ENCODE results near the gene CDH8. TPM values are rescaled to one million over a fixed set of nuclear protein-coding genes. Genes with fewer than 3 reads are reported as not detected.

CDH8 gene
- polyA plus RNA-seq, 1 of the 3 experiments (the other 2 are of a cell fraction), result 0.05 TPM

- Histone ChIP-seq H3K27me3 (ENCODE audit: insufficient read depth) (no peaks in the 10 kb centered on the region), H3K4me3 (ENCODE audit: low read depth in 2 of 2, low read length in 1 of 2) (no peak overlapping the region), H3K4me1 (ENCODE audit: control insufficient read depth in 1 of 2, insufficient read depth in 2 of 2, low read depth in 1 of 2, low read length in 1 of 2) (peaks cover 0 to 7% of the 10 kb centered on the region in 2 experiments; a peak in 3 of 4 replicates), H4K20me1 (ENCODE audit: insufficient read depth) (no peaks in the 10 kb centered on the region), H3K9ac (no peak overlapping the region), H2AFZ (ENCODE audit: low read depth) (no peak overlapping the region), H3K27ac (ENCODE audit: low read depth in 2 of 2, low read length in 1 of 2) (no peak overlapping the region), H3F3A (replicated peaks; ENCODE audit: insufficient read depth) (no peaks in the 10 kb centered on the region), H3K9me3 (no peaks in the 10 kb centered on the region), H3K36me3 (replicated peaks in 1 of 2; ENCODE audit: control insufficient read depth in 1 of 2, insufficient read depth in 2 of 2, low read length in 1 of 2) (no peaks in the 10 kb centered on the region), H3K79me2 (ENCODE audit: insufficient read depth) (no peaks in the 10 kb centered on the region), H3K9me2 (no peaks in the 10 kb centered on the region), H3K4me2 (no peak overlapping the region)
- CTCF ChIA-PET, result interaction anchor here (1.0 kb wide), 1 partner anchor 126 kb away, joined by 3 read pairs; no protein-coding TSS in a partner anchor
- TF ChIP-seq FOXJ3 (CRISPR knock-in tag; IDR thresholded peaks at IDR 0.05) (no peak), GATA2 (CRISPR knock-in tag; IDR thresholded peaks at IDR 0.05) (no peak), SMC3 (IDR thresholded peaks at IDR 0.05; ENCODE audit: low read depth, low read length) (no peak), CTCF (IDR thresholded peaks at IDR 0.05) (no peak), USF1 (IDR thresholded peaks at IDR 0.05; ENCODE audit: borderline replicate concordance, low read depth) (no peak), IRF3 (IDR thresholded peaks at IDR 0.05; ENCODE audit: low read depth, low read length) (no peak), TAF1 (IDR thresholded peaks at IDR 0.05; ENCODE audit: borderline replicate concordance, low read depth, low read length) (no peak), GABPA (IDR thresholded peaks at IDR 0.05; ENCODE audit: low read depth) (no peak), ZBTB33 (IDR thresholded peaks at IDR 0.05; ENCODE audit: borderline replicate concordance, low read depth) (no peak), YY1 (IDR thresholded peaks at IDR 0.05; ENCODE audit: low read depth) (no peak), RAD21 (IDR thresholded peaks at IDR 0.05; ENCODE audit: low read length) (no peak), MXI1 (IDR thresholded peaks at IDR 0.05; ENCODE audit: low read depth, low read length) (no peak), MAX (IDR thresholded peaks at IDR 0.05; ENCODE audit: low read depth) (no peak), NRF1 (IDR thresholded peaks at IDR 0.05; ENCODE audit: low read depth, low read length) (no peak), EZH2phosphoT487 (IDR thresholded peaks at IDR 0.05; ENCODE audit: borderline replicate concordance, low read depth) (no peak), NFIC (IDR thresholded peaks at IDR 0.05; ENCODE audit: borderline replicate concordance) (no peak), ELF1 (IDR thresholded peaks at IDR 0.05) (no peak), FOSL2 (IDR thresholded peaks at IDR 0.05; ENCODE audit: borderline replicate concordance, low read depth) (no peak), POLR2AphosphoS5 (IDR thresholded peaks at IDR 0.05; ENCODE audit: low read depth, low read length) (no peak)
- POLR2A ChIA-PET, result no interaction called here
- no peak for DNase-seq
- 47% methylated on average over 1 of the region's 1 CpG for WGBS (ENCODE audit: low lambda C conversion rate)
These were observed 217.4 kb downstream of the CDH8 start for GRCh38 chr16:61818850-61819249.

Measured in SK-N-SH (cell line).